ENCODE results near the gene CAPNS1.

- TF ChIP-seq, protein P1, sequence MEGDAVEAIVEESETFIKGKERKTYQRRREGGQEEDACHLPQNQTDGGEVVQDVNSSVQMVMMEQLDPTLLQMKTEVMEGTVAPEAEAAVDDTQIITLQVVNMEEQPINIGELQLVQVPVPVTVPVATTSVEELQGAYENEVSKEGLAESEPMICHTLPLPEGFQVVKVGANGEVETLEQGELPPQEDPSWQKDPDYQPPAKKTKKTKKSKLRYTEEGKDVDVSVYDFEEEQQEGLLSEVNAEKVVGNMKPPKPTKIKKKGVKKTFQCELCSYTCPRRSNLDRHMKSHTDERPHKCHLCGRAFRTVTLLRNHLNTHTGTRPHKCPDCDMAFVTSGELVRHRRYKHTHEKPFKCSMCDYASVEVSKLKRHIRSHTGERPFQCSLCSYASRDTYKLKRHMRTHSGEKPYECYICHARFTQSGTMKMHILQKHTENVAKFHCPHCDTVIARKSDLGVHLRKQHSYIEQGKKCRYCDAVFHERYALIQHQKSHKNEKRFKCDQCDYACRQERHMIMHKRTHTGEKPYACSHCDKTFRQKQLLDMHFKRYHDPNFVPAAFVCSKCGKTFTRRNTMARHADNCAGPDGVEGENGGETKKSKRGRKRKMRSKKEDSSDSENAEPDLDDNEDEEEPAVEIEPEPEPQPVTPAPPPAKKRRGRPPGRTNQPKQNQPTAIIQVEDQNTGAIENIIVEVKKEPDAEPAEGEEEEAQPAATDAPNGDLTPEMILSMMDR (IDR thresholded peaks at IDR 0.05): no peak
- TF ChIP-seq POLR2A (IDR thresholded peaks at IDR 0.05): no peak
Measured at GRCh38 chr19:36121486-36122124, 18.3 kb upstream of the CAPNS1 start.
